Measurements from ENCODE around the gene ZNF609. TPM values are rescaled to one million over a fixed set of nuclear protein-coding genes. Genes with fewer than 3 reads are reported as not detected.

The ZNF609 gene
- total and polyA plus RNA-seq, 10 of the 15 experiments (the other 5 are each of a cell fraction or from before 2014, with no cell fraction given), result 5.1 to 35.3 (median 13.6) TPM

DNA sequence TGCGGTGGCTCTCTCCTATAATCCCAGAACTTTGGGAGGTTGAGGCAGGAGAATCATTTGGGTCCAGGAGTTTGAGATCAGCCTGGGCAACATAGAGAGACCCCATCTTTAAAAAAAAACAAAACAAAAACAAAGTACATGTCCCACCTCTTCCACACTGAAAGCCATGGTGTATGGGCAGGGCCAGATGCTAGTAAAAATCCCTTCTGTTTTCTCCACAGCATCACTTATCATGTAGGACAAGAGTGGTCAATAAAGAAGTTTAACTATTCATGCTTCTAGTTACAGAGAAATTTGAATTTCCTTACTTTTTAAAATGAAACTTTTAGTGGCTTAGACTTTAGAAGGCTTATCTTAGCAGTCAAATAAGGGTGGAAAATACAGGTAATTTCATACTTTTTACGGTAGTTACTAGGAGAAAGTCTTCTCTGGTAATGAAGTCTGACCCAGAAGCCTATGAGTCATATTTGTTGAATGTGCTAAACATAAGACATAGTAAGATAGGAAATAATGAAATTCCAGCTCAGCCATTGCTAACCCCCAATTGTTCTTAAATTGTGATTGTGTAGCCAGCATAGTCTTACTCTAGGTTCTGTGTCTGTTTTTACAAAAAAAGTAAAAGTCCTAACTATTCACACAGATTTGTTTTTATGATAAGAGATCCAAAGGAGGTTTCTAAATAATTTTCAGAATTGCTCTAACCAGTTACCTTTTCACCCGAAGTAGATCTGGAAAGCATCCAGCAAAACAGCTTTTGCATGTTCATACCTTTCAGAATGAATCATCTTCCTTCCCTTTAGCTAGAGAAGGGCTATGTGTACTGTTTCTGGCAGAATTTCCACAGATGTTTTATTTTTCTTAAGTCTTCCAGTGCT is 16.4 kb upstream of the ZNF609 start (continued):
- 0 out of 2 replicates have a peak, but pooled peaks have one; percentile 32 for TF ChIP-seq PML (IDR thresholded peaks at IDR 0.05; ENCODE audit: low read length)
- peak; percentile 59; the same call in 1 of the 2 replicates for TF ChIP-seq EED (IDR thresholded peaks at IDR 0.05; ENCODE audit: low read depth)
- peak; percentile 58 for TF ChIP-seq DPF2 (IDR thresholded peaks at IDR 0.05)
- no peak for TF ChIP-seq SUZ12 (IDR thresholded peaks at IDR 0.05; ENCODE audit: unreplicated experiment)
- 0 out of 2 replicates have a peak, but pooled peaks have one; percentile 20 for TF ChIP-seq RAD21 (IDR thresholded peaks at IDR 0.05; ENCODE audit: insufficient read depth, low read depth, low read length)
- peak; percentile 68 for TF ChIP-seq MTA2 (IDR thresholded peaks at IDR 0.05; ENCODE audit: low read depth)
- TF ChIP-seq BHLHE40 (IDR thresholded peaks at IDR 0.05; ENCODE audit: borderline replicate concordance in 1 of 2, low read depth in 2 of 2, low read length in 1 of 2), result peak in 1 of 2 experiments; percentile 40; a peak in 1 of 4 replicates
- peak; percentile 92 for TF ChIP-seq IRF4 (IDR thresholded peaks at IDR 0.05; ENCODE audit: low read depth, low read length)
- TF ChIP-seq, protein P1, sequence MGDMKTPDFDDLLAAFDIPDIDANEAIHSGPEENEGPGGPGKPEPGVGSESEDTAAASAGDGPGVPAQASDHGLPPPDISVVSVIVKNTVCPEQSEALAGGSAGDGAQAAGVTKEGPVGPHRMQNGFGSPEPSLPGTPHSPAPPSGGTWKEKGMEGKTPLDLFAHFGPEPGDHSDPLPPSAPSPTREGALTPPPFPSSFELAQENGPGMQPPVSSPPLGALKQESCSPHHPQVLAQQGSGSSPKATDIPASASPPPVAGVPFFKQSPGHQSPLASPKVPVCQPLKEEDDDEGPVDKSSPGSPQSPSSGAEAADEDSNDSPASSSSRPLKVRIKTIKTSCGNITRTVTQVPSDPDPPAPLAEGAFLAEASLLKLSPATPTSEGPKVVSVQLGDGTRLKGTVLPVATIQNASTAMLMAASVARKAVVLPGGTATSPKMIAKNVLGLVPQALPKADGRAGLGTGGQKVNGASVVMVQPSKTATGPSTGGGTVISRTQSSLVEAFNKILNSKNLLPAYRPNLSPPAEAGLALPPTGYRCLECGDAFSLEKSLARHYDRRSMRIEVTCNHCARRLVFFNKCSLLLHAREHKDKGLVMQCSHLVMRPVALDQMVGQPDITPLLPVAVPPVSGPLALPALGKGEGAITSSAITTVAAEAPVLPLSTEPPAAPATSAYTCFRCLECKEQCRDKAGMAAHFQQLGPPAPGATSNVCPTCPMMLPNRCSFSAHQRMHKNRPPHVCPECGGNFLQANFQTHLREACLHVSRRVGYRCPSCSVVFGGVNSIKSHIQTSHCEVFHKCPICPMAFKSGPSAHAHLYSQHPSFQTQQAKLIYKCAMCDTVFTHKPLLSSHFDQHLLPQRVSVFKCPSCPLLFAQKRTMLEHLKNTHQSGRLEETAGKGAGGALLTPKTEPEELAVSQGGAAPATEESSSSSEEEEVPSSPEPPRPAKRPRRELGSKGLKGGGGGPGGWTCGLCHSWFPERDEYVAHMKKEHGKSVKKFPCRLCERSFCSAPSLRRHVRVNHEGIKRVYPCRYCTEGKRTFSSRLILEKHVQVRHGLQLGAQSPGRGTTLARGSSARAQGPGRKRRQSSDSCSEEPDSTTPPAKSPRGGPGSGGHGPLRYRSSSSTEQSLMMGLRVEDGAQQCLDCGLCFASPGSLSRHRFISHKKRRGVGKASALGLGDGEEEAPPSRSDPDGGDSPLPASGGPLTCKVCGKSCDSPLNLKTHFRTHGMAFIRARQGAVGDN (IDR thresholded peaks at IDR 0.05), result 0 out of 2 replicates have a peak, but pooled peaks have one; percentile 12
- TF ChIP-seq SMAD1 (IDR thresholded peaks at IDR 0.05; ENCODE audit: low read depth, partially characterized antibody), result peak; percentile 42
- TF ChIP-seq, protein P2, sequence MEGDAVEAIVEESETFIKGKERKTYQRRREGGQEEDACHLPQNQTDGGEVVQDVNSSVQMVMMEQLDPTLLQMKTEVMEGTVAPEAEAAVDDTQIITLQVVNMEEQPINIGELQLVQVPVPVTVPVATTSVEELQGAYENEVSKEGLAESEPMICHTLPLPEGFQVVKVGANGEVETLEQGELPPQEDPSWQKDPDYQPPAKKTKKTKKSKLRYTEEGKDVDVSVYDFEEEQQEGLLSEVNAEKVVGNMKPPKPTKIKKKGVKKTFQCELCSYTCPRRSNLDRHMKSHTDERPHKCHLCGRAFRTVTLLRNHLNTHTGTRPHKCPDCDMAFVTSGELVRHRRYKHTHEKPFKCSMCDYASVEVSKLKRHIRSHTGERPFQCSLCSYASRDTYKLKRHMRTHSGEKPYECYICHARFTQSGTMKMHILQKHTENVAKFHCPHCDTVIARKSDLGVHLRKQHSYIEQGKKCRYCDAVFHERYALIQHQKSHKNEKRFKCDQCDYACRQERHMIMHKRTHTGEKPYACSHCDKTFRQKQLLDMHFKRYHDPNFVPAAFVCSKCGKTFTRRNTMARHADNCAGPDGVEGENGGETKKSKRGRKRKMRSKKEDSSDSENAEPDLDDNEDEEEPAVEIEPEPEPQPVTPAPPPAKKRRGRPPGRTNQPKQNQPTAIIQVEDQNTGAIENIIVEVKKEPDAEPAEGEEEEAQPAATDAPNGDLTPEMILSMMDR (IDR thresholded peaks at IDR 0.05 in 2 of 3, conservative IDR thresholded peaks at IDR 0.05 in 1 of 3; ENCODE audit: control insufficient read depth in 2 of 3, extremely low read depth in 1 of 3, insufficient read depth in 1 of 3, low read depth in 3 of 3, low read length in 3 of 3), result no peak
- peak; percentile 92; the same call in 2 of the 3 replicates for TF ChIP-seq POU2F2 (IDR thresholded peaks at IDR 0.05; ENCODE audit: borderline replicate concordance, low read depth, low read length)
- no peak for TF ChIP-seq SUPT20H (IDR thresholded peaks at IDR 0.05; ENCODE audit: borderline replicate concordance, control insufficient read depth, low read depth, low read length)
- peak; percentile 65 for TF ChIP-seq RUNX3 (IDR thresholded peaks at IDR 0.05; ENCODE audit: low read length)
- peak; percentile 19; the same call in 1 of the 2 replicates for TF ChIP-seq TCF7 (IDR thresholded peaks at IDR 0.05; ENCODE audit: borderline replicate concordance)
- TF ChIP-seq BCL11A (IDR thresholded peaks at IDR 0.05; ENCODE audit: low read depth, low read length), result peak; percentile 60; the same call in 1 of the 2 replicates
- no peak for TF ChIP-seq CBFB (IDR thresholded peaks at IDR 0.05; ENCODE audit: low read depth)
- no peak for TF ChIP-seq STAT3 (IDR thresholded peaks at IDR 0.05; ENCODE audit: low read depth, low read length)
- TF ChIP-seq NFIC (IDR thresholded peaks at IDR 0.05; ENCODE audit: low read depth, low read length), result peak; percentile 88
